DMS79 (cell line): ENCODE measurements around the gene APH1B.
A peak's percentile ranks its signal among the peaks of the same experiment; 100 is the strongest.
"Not testable (repeated sequence)": the region's sequence is repeated elsewhere in the genome, so short reads cannot be mapped to it uniquely, and the experiment has no call there.

Experiments
- DNase-seq: peaks from one replicate; lab custom pipeline; 2025; lab: John Stamatoyannopoulos, UW

APH1B gene

DNA sequence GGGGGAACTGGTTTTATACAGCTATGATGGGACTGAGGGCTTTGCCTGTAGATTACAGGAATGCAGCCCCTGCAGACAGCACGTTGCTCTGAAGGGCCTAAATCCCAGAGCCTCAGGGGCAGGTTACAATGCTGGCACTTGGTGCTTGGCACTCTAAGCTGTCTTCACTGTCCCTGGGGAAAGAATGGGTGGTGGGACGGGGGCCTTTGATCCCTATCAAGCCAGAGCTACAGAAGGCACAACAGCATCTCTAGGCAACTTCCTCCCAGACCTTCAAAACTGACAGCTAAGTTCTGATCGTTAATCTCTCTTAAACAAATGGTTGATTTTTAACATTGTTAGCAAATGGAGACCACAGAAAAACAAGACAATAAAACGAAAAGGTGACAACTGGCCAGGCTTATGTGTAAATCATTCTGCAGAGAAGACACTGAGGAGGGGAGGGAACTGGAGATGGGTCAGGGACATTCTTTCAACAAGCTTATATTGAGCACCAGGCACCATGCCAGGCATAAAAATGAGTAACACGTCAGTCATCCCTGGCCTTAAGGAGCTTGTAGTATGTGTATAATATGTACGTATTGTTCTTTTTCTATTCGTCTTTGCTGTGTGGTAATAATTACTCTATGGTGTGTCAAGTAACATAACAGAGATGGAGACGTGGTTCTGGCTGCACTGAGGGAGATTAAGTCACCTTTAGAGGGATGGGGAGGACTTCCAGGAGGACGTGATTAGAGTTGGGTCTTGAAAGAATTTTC is 55.1 kb downstream of the APH1B start:
- DNase-seq = no peak

DNA sequence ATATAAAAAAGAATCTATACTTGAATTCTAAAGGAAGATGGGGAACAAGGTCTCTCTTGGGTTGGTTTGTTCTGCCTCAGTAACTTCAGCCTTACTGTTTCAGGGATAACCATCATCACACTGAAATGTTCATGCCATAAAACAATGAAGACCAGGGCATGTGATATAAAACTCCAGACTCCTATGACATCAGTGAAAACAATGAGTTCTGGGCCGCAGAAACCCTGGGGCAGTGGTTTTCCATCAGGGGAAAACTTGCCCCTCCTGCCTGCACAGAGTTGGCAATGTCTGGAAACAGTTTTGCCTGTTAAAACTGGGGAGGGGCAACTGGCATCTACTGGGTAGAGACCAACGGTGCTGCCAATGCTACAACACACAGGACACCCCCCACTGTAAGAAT is 57.4 kb downstream of the APH1B start:
- DNase-seq = no peak

DNA sequence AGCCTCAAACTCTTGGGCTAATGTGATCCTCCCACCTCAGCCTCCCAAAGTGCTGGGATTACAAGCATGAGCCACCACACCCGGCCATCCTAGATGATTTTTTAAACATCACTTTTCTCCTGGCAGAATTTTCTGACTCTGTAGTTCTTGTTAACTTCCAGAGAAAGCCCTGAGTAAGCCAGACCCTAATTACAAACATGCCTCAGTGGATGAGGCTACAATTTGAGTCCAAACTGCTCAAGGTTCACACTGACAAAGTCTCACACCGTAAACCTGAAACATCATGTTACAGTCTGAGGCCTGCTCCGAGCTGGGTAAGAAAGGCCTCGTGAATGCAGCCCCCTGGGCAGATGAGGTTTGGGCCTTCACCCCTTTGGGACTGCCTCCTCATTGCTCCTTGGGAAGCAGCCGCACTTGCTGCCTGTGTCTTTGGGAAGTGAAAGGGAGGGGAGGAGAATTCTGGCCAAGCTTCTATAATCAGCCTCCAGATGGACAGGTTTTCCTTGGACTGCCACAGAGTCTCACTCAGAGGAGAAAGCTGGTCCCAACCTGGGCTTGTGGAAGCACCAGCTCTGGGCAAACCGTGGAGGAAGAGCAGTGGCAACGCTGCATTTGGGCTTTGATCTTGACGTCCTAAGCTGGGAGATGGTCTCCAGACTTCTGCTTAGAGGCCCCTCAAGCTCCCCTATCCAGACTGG is 58.3 kb downstream of the APH1B start:
- DNase-seq = no peak

DNA sequence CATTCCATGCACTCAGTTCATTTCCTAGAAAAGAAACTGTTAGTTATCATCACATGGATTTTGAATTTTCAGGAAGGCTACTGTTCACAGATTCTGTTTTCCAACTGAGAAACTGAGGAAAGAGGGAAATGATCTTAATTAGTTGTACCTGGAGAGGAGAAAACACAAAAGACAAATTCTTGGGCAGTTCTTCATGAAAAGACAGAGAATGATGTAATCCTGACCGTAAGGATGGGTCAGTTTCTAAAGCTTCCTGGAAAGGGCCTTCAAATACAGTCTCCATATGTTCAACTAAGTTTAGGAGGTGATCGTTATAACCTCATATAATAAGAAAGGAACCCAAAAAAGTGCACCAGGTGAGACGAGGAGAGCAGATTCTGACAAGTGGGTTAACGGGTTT is 59.6 kb downstream of the APH1B start:
- no peak for DNase-seq

DNA sequence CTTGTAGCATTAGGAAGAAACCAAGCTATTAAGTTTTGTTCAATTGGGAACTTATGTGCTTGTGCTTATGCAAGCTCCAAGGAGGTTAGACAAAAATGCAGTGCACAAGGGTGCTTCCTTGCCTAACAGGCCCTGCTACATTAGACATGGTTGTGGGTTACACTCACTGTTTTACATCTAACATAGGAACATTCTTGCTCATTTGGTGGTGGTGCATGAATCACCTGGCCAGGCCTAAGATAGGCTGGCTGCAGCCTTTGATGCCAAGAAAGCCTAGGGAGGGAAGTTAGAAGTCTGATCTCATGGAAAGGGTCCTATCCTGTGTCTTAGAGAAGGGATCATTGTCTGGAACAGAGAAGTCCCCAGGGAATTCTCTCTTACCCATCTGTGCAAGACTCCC is 60.8 kb downstream of the APH1B start:
- DNase-seq = no peak

DNA sequence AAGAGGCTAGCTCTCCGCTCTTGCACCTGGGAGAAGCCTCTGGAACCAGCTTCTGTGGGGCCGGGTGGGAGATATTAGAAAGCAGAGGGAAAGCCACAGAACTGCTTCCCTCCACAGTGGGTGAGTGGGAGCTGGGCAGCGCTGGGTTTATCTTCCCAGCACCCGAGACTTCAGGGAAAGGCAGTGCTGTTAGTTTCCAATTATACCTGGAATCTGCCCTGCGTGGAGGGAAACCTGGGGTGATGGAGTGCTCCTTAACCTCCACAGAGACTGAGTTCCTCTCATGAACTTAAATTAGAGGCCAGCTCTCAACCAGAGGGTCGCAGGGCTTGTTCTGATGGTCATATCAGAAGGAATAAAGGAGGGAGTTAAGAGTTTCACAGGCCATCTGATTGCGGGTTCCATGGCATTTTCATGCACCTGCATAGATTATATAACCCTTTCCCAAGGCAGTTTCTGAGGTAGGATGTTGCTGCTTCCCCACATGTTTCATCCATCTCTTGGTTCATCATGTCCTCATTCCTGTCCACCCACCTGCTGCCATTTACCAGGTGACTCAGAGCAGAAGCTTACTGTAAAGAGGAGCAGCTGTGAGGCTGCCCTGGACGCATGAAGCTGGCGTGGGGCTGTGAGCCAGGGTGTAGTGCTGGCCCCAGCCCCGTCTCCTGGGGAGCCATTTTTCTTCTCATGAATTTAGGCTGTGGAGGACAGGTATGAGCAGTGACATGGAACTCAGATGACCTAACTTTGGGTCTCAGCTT is 61.8 kb downstream of the APH1B start:
- DNase-seq = no peak

DNA sequence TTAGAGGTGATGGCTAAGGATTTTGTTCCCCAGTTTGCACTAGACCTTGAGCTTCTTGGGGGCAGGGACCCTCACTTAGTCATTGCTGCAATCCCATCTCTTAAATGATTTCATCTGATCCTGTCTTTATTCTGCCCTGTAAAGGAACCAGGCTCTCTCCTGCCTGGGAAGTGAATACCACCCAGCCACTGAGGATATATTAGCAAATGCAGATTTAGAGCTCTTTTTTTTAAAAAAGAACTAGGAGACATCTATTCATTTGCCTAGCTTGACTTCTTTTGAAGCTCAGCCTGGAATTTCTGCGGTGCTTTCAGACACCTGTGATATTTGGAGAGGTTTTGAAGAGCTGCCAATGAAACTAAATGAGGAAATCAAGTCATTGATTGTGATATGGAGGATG is 62.4 kb downstream of the APH1B start:
- DNase-seq = no peak

DNA sequence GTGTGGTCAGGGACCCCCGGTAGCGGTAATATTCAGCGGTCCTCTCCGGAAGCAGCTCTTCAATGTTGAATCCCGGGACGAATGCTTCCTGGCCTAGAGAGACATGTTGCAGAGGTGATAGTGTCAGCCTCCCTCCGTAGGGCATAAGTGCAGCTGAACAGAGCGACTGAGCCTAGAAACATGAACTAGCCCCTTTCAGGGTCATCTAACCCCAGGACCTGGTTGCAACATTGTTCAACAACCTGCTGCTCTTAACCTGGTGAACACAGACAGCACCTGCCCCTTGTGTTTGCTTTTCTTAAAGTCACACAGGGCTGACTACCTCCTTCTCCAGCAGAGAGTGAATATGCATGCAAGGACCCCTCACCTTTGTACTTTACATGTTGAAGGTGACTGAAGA is 62.9 kb downstream of the APH1B start:
- no peak for DNase-seq

DNA sequence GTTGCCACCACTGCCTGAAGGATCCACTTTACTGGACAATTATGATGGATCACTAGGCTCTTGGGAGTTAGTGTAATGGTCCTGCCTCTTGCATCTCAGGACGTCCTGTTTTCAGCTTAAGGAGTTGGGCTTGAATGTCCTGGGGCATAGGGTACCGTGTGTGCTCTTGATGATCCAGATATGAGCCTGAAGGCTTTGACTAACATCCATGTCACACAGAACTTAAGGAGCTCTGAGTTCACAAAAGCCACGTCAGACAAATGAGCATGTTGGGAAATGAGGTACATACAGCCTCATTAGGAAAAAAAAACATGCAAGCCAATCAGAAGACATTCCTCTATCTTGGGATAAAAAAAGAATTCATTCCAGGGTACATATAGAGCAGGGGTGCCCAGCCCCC is 63.5 kb downstream of the APH1B start:
- DNase-seq = no peak

DNA sequence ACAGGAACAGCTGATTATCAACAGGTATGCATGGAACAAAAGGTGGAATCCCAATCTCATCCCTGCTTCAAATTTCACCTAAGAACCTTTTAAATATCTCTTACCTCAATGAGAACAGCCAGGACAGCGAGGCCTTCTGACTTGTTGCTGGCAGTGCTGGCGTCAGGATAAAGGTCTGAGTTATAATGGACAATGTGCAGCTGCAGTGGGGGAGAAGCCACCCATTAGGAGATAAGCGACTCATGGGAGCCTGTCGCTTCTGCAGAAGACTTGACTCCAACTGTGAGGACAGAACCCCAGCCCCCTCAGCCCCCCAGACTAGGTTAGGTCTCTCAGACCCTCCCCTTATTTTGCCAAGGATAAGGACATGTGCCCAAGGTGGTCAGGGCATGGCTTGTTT is 64.5 kb downstream of the APH1B start:
- no peak for DNase-seq

DNA sequence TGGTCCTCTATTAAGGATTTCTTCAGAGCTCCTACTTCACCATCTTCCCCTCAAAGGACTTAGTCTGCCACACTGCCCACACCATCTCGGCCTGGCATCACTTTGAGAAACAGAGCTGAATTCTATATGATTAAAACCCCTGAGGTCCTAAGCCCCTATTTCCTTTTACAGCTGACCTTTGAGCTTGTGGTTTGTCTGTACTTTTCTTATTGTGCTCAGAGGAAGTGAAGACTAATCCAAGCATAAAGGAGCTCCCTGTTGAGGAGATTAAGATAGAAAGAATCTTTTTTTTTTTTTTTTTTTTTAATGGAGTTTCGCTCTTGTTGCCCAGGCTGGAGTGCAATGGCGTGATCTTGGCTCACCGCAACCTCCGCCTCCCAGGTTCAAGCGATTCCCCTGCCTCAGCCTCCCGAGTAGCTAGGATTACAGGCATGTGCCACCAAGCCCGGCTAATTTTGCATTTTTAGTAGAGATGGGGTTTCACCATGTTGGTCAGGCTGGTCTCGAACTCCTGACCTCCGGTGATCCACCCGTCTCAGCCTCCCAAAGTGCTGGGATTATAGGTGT is 65.7 kb downstream of the APH1B start:
- not testable (repeated sequence) for DNase-seq

DNA sequence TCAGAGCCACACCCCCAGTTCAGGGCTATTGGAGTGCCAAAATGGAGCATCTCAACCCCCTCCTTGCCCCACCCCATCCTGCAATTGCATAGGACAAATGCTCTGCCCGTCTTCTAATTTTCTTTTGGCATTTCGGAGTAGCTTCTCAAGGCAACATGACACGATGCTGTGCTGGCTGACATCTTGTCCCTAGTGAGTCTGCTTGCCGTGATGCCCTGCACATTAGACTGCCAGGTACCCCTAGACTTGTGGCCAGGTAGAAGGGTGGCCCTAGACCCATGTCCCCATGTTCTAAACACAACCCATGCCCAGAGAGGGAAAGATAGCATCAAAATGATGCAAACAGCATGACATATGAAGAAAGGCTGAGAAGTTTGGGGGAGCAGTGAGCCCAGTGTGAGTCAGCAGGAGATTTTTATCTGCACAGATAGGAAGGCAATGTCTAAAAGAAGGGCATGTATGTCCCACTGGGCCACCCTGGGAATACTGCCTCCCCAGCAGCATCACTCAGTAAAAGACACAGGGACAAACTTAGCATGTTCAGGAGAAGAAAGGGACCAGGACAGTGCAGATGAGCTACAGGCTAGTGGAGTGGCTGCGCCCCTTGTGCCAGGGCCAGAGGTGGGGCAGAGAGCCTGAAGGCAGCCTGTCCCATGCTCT is 67.5 kb downstream of the APH1B start:
- DNase-seq = no peak

DNA sequence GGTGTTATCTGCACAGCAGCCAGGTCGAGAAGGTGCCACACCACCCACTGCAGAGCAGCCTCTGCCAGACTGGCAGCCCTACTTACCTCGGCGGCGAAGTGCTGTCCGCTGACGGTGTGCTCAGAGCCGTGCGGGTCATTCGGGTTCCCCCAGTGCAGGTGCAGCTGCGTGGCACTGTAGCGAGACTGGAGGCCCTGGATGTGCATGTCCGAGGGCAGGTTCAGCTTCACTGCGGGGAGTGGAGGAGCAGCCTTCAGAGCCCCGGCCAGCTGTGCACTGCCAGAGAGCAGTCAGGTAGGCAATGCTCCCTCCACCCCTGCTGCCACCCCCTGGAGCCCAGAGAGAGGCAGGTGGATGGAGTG is 68.0 kb downstream of the APH1B start:
- no peak for DNase-seq

DNA sequence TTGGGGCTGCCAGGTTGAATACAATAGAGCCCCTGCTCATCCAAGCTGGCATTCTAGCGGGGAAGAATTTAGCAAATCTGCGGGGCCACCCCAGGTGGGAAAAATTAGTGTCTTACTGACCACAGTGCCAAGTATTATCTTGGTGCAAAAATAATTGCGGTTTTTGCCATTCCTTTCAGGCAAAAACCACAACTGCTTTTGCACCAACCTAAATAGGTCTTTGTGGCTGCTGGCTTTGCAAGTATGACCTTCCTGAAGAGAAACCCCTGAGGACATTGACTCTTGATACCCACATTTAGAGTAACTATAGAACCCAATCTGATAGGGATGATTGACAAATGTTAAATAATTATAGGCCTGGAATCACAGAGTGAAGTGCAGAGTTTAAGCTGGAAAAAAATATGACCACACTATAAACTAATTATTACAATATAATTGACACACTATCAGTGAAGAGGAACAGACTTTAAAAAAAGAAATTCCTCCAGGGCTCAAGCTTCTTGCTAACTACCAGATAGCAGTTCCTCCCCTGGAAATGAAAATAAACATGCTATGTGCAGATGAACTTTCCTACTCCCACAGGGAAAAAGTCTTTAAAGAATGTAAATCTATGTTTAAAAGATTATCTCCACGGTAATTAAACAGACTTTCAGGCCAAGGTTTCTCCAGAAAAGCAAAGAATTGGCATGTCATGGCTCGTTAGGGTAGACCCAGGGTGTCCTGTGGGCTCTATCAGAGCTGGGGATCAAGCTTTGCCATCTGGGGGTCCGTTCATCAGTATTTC is 69.9 kb downstream of the APH1B start:
- no peak for DNase-seq

DNA sequence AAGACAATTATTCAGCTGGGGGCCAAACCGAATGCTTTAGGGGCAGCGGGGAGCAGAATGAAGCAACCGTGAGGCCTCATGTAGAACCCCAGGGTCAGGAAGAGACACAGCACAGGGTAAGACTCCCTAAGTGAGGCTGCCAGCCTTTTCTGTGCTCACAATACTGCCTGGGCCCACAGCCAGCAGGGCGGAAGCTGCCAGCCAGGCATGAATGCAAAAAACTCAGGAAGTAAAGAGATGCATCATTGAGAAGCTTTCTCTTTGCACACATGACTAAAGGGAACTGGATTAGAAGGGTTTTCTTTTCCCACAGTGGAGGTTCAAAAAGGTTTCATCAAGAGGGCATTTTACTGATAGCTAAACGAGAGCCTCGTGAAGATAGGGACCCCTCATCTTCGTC is 71.0 kb downstream of the APH1B start:
- peak; percentile 68 for DNase-seq

DNA sequence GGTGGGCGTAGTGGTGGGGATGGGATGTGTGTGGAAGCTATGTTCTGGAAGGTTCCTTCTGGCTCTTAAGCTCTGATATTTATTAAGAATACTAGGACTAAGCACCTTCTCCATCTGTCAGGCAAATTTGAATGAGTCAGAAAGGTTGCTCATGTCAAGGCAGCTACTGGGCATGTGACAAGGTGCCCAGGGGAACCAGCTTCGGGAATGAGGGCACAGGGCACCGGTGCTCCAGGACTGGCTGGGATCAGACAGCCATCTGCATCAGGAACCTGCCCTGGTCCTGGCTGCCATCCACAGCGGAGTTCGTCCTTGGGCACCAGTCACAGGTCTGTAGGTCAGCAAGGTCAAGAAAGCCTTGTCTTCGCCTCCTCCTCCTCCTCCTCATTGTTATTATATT is 71.8 kb downstream of the APH1B start:
- no peak for DNase-seq

DNA sequence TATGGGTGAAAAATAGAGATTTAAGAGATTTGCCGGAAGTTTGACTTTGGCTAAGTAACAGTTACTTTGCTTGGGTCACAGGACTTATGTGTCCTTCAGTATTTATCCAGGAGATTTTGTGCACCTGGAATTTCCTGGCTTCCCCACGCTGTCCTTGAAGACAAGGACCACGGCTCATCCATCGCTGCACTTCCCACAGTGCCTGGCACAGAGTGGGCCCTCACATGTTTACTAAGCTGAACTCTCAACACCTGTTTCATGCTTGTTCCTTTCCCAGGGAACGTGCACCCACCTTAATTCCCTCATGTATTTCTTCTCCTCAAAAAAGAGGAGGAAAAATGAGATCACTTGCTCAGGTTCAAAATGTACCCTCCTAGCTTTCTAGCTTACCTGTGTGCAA is 72.2 kb downstream of the APH1B start:
- DNase-seq = no peak

DNA sequence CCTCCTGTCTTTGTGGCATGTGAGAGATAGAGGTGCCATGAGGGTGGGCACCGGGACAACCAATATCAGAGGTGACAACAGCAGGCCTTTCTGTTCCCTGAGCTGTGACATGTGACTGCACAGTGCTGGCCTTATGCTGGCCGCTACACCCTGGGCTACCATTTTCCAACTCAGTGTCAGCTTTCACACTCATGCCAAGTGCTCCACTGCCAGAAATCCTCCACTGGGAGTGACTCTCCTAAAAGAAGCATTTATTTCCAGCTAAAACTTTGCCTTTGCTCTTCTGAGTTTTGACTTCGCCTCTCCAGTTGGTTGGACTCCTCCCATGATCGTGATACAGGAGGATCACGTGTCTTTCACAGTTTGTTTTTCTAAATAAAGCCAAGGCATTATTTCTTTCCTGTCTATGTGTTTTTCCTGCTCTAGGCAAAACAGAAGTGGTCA is 72.8 kb downstream of the APH1B start:
- no peak for DNase-seq

DNA sequence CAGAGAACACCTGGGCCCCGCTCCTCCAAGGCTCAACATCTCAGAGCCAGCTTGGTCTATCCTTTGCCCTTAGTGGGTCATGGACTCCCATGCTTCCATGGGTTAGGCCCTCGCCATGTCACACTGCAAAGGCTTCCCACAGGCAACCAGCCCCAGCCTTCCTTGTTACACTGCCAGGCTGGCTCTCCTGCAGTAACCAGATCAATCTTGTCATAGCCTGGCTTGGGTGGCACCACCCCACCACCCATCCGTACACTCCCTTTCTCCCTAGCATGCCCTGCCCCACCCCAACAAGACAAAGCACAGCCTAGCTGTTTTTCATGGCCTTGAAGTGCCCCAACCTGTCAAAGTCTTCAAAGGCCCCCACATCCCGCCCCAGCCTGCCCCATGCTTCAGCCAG is 73.8 kb downstream of the APH1B start:
- DNase-seq = no peak

DNA sequence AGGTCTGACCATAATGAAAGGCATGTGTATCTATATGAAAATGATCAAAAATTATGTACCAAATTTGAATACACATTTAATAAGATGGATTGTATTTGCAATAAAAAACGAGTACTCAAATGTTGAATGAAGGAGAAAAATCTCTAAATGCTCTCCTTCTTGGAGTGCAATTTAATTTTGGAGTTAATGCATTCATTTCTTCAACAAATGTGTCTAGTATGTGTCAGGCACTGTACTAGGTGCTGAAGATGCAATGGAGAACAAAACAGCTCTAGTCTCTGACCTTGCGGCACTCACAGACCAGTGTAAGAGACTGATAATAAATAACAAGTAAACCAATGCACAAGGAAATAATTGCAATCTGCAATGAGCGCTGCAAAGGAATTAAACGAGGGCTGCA is 75.4 kb downstream of the APH1B start:
- DNase-seq = no peak

DNA sequence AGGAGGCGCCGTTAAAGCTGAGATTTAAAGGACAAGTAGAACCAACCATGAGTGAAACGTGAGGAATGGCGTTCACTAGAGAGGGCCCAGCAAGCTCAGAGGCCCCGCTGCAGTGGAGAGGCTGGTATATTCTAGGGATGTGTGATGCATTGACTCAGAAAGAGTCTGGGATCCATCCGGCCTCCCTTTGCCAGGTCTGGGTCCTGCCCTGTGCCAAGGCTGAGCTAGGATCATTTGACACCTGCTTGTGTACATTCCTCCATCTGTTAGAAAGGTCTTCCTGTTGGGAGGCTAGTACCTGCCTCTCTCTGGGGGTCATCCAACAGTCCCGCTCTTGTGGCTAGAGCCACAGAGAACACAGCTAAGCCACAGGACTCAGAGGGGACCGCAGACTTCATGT is 75.9 kb downstream of the APH1B start:
- DNase-seq = no peak

DNA sequence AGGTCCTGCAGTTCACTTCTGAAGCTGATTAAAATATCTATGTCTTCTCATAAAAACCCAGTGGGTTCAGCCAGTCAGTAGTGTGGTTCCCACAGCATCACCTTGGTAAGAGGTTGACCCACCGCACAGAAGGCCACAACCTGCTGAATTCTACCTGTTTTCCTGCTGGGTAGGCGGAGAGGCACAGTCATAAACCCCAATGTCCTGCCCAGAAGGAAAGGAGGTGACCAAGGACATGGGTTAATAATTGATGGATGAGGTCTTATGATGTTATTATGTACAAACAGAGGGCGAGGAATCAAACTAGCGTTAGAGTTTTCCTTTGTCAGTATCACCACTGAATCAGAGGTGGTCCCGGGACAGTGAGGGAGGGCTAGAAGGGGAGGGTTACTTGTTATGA is 76.5 kb downstream of the APH1B start:
- no peak for DNase-seq
